ENCODE data around the gene LYRM7.

- TF ChIP-seq CTCF (IDR thresholded peaks at IDR 0.05) (no peak), ZFX (IDR thresholded peaks at IDR 0.05; ENCODE audit: borderline replicate concordance) (no peak)
These were observed 34.2 kb downstream of the LYRM7 start for GRCh38 chr5:131204964-131205363.

Data from 22Rv1 (cell line).